ENCODE measurements around the gene FAM131C. TPM values are rescaled to one million over a fixed set of nuclear protein-coding genes. Genes with fewer than 3 reads are reported as not detected.

Gene FAM131C, protein sequence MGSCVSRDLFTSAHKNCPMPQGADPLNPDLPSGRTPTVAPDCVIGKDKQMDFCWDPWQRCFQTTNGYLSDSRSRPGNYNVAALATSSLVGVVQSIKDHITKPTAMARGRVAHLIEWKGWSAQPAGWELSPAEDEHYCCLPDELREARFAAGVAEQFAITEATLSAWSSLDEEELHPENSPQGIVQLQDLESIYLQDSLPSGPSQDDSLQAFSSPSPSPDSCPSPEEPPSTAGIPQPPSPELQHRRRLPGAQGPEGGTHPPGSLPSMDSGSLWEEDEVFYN
- total RNA-seq, result not detected in 2 replicates

DNA sequence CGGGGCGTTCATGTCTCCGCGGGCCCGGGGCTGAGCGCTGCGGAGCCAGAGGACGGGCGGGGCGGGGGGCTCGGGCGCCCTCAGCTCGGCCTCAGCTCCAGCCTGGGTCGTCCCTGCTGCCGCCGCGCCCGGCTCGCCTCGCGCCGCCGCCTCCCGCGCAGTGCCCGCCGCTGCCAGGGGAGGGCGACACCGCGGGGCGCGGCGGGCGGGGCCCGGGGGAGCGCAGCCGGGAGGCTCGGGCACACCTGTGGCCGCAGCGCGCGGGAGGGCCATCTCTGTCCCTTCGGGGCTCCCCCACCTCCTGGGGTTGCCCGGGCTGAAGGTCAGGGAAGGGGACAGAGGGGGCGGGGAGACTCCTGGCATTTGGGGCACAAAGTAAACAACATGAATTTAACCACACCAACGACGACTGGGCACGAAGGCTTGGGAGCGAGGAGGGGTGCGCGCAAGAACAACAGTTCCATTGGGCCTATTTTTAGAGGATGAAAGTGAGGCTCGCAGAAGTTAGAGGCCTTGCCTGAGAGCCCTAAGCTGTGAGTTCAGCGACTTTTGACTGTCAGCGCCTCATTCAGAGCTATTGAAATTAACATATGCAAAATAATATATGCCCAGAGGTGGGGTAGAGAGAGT lies at the start of gene FAM131C:
TSS of gene FAM131C (minus strand) at position 162 of the 630 bp plus-strand sequence. CDS start 209 bp downstream, outside the sequence.

DNA sequence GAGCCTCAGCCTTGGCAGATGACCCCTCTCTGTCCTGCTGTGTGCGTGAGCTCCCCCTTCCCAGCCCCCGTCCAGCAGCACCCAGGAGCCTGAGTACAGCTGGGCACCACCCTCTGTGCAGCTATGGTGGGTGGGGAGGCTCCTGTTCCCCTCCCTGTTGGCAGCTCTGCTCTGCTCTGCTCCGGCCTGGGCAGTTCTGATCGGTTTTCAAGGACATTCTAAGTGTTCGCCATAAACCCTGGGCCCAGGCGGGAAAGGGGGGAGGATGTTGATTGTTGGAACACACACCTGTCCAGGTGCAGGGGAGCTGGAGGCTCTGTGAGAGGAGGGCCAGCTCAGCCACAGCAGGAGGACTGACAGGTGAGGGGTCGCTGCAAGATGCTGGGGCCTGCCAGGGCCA lies 29.9 kb downstream of the FAM131C start, which contains the start of gene CLCNKB:
TSS of gene CLCNKB (plus strand) at position 262 of the 400 bp plus-strand sequence. CDS start 711 bp downstream, outside the sequence.

DNA sequence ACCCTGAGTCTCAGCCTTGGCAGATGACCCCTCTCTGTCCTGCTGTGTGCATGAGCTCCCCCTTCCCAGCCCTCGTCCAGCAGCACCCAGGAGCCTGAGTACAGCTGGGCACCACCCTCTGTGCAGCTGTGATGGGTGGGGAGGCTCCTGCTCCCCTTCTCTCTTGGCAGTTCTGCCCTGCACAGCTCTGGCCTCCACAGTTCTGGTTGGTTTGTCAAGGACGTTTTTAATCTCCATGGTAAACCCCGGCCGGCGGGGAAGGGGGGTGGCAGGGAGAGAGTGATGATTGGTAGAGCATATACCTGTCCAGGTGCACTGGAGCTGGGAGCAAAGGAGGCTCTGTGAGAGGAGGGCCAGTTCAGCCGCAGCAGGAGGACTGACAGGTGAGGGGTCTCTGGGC lies 51.8 kb downstream of the FAM131C start, which contains the start of gene CLCNKA:
TSS of gene CLCNKA (plus strand) at position 356 of the 400 bp plus-strand sequence. CDS start 584 bp downstream, outside the sequence.

DNA sequence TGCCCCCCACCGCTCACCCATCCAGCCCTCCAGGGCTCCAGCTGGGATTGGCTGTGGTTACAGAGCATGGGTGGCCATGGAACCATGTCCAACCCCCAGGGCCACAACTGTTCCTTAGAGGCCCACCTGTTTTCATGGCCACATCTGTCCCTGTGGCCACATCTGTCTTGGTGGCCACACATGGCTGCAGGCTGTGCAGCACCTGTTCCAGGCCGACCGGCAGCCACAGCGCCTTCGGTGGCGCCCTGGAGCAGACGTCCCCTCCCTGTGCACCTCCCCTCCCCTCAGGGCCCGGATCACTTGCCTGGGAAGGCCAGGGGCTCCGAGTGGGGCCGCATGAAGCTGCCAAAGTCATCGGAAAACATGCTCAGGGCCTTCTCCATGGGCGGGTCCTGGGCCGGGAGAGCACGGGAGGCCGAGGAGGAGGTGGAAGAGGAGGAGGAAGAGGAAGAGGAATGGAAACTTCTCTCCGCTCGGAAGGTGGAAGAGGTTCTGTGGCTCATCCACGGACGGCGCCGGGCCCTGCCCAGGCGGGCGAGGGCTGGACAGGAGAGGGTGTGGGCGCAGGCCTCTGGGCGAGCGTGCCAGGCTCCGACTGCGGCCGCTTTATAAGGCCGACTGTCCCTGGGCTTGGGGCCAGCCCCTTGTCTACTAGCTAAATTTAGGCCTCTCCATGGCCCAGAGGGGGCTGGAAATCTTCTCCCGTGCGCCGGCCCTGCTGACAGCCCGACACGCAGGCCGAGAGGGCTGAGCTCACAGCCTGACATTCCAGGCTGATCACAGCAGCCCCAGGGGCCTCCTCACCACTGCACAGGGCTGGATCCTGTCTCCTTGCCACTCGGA lies 55.8 kb downstream of the FAM131C start, which contains the start of gene HSPB7:
TSS of gene HSPB7 (minus strand) at position 583 of the 843 bp plus-strand sequence. CDS start at position 503, 80 bp downstream.

Other genes with a start within 250 kb of the FAM131C start
- gene SPEN, start 225.9 kb downstream of the FAM131C start, total RNA-seq, result 8.7 and 15.4 TPM in 2 replicates
- 13.7 and 16.5 TPM in 2 replicates for gene ZBTB17, start 97.5 kb downstream of the FAM131C start, total RNA-seq
- gene SRARP, start 69.4 kb downstream of the FAM131C start, total RNA-seq, result not detected in 2 replicates
- 0.81 and 5.2 TPM in 2 replicates for gene HSPB7, start 55.6 kb downstream of the FAM131C start, total RNA-seq
- gene CLCNKA, start 51.6 kb downstream of the FAM131C start, total RNA-seq, result not detected in 2 replicates
- under 0.01 TPM in 1 of 2 replicates, not detected in the other for gene CLCNKB, start 29.9 kb downstream of the FAM131C start, total RNA-seq
- 16.4 and 25.1 TPM in 2 replicates for gene EPHA2, start 82.4 kb upstream of the FAM131C start, total RNA-seq
- 4.5 and 11.4 TPM in 2 replicates for gene ARHGEF19, start 139.0 kb upstream of the FAM131C start, total RNA-seq
- 1.1 and 2.3 TPM in 2 replicates for gene CPLANE2, start 163.5 kb upstream of the FAM131C start, total RNA-seq